A172 (cell line): ENCODE data around the gene PRKCD. TPM values are rescaled to one million over a fixed set of nuclear protein-coding genes. Genes with fewer than 3 reads are reported as not detected.

Source experiments
- DNase-seq: peaks from one replicate; pipeline ENCODE4 v3.0.0-alpha.2; 2015; ENCODE audit warnings: low spot score
- total RNA-seq: library from RNA; depleted of rRNA; stranded (reverse); fragments of >200 nt; shearing (Covaris generic); gene quantifications from 2 replicates; pipeline ENCODE4 v1.2.3, GENCODE V29; 2014

PRKCD gene
- total RNA-seq, 1 experiment from 2014 or later = 3.4 TPM

DNA sequence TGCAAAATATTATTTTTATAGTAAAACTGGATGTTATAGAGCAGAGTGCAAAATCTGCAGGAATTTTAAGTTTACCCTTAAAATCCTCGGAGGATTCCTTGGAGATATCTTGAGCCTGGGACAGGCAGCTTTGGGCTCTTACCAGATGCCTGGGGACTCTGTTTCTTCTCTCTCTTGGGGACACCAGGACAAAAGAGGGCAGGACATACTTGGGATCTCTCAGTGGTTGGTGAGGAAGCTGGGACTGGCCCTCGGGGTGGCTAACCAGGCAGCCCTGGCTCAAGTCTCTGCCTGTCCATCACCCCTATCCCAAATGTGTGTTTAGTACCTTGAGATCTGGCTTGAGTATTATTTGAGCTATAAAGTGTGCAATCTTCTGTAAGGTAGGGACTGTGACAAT lies 56.2 kb downstream of the PRKCD start:
- no peak for DNase-seq

DNA sequence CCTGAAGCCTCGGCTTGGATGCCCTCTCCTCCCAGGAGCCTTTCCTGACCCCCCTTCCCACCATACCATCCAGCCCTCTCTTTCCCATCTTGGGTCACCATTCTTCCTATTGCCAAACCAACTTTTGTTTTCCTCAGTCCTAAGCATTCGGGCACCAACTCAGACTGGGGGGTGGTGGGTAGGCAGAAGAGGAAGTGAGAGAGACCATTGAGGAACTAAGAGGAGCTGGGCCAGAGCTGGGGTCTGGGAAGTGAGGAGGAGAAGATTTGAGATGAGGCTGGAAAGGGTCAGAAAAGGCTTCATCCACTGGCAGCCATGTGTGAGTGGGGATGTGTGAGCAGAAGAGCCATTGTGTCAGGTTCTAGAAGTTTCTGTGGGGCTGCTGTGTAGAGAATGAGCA lies 57.1 kb downstream of the PRKCD start:
- DNase-seq = no peak

DNA sequence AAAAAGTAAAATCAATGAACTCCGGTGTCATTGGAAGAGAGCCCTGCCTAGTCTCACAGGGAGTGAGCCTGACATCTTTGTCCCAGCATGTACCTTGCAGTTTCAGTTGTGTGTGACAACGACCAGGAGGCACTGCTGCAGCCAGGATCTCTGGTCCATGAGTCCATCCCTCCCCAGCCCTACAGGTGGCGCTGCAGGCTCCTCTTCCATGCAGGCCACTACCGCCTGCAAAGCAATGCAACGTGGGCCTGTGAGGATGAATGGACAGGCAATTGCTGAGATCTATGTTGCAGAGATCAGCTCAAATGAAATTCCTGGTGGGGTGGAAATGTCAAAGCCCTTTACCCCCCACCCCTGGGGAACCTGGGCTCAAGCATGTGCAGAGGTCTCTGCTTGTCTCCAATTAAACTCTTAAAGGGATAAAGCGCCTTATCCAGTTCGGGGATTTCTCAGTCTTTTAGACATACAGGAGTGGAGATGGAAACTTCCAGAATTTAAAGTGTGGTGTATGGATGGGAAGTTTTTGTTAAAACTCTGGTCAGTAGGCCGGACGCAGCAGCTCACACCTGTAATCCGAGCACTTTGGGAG lies 59.0 kb downstream of the PRKCD start:
- peak; percentile 78 for DNase-seq

DNA sequence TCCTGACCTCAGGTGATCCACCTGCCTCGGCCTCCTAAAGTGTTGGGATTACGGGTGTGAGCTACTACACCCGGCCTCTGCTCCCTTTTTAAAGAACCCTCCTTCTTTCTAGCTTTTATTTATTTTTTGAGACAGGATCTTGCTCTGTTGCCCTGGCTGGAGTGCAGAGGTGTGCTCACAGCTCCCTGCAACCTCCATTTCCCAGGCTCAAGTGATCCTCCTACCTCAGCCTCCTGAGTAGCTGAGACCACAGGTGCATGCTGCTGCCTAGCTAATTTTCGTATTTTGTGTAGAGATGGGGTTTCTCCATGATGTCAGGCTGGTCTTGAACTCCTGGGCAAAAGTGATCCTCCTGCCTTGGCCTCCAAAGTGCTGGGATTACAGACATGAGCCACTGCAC lies 60.3 kb downstream of the PRKCD start:
- no peak for DNase-seq

DNA sequence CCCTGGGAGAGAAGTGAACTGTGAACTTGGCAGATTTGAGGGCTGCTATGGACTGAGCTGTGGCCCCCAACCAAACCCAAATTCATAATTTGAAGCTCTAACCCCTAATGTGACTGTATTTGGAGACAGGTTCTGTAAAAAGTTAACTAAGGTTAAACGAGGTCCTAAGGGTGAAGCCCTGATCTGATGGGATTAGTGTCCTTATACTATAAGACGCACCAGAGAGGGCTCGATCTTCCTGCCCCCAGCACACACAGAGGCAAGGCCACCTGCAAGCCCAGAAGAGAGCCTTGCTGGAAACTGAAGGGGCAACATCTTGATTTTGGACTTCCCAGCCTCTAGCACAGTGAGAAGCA lies 60.8 kb downstream of the PRKCD start:
- DNase-seq = no peak

DNA sequence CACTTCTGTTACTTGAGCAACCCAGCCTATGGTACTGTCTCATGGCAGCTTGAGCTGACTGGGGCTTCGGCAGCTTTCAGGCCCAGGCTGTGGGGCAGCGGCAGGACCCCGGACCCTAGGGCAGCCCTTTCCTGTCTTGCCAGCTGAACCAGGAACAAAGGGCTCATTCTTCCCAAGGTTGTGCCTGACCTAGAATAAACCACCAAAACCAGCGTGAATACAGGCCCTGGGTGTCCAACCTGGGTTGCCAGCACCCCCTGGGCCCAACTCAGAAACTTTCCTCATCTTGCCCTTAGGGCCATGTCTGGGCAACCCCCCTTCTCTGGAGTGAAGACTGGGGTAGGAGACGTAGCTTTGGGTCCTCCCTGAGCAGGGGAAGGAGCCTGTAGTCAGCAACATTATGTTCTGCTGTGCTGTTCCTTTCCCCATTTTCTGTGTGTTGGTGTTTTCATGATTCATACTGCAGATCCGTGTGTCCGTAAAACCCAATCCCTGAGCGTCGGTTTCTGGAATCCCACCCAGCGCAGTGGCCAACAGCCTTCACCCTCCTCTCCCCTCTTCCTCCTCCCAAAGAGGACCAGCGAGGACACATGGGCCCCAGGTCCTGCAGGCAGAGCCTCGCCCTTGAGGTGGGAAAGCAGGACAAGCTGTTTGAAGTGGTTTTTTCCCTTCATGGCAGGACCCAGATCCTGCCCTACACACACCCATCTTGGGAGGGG lies 61.3 kb downstream of the PRKCD start:
- DNase-seq = no peak

DNA sequence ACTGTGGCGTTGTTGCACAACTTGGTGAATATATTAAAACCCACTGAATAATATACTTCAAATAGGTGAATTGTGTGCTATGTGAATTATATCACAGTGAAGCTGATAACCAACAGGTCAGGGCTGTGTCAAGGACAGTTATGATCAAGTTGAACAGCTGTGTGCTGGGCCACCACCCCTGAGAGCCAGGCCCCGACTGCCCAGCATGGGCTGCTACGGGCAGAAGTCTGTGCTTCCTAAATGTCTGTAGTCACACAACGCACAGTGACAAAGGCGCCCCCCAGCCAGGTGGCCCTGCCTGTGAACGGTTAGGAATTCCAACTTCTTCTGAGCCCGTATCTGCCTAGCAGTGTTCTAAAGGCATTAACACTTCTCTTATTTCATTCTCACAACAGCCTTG lies 62.0 kb downstream of the PRKCD start:
- no peak for DNase-seq

DNA sequence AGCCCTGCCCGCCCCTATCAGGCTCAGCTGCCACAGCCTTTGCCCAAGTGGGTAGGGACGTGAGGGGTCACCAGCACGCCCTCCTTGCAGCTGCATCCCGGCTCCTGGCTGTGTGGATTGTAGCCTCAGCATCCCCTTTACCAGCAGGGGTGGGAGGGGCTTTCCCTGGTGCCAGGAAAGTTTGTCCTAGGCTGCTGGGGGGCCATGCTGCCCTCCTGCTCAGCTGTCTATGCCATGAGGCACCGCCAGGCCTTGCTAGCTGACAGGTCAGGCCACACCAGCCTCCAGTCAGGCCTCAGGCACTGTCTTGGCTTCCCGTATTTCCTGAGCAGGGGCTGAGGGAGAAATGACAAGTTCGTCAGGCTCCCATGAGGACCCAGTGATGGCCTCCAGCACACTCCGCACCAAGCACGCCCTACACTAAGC lies 62.5 kb downstream of the PRKCD start:
- no peak for DNase-seq

DNA sequence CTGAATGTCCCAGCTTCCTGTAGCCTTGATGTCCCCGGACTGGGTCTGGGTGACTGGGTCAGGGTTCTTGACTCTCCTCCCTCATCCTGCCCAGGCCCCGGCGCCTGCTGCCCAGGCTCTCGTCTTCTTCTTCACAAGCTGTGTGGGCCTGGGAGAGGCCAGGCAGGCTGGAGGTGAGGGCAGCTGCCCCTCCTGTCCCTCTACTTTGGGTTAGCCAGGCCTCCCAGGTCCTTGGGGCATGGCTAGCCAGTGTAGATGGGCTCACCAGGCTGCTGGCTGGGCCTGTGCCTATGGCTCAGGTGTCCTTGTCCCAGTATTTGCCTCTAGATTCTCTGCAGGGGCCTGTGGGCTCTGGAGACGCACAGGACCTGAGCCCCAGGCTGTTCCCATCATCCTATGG lies 63.0 kb downstream of the PRKCD start:
- DNase-seq = no peak

DNA sequence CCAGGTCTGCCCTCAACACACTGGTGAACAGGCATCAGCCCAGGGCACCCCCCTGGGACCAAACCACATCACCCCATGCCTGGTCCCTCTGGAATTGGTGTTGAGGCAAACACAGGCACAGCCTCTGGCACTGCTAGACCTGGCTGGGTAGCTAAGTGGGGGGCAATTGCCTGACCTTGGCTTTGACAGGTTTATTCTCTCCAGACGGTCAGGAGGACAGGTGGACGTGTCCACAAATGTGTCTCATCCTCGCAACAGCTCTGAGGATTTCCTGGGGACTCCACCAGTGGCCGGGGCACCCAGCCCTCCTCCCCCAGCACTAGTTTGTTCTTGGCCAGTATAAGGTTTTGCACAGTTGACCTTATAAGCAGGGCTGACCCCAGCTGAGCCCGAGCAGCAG lies 63.5 kb downstream of the PRKCD start:
- DNase-seq = no peak

DNA sequence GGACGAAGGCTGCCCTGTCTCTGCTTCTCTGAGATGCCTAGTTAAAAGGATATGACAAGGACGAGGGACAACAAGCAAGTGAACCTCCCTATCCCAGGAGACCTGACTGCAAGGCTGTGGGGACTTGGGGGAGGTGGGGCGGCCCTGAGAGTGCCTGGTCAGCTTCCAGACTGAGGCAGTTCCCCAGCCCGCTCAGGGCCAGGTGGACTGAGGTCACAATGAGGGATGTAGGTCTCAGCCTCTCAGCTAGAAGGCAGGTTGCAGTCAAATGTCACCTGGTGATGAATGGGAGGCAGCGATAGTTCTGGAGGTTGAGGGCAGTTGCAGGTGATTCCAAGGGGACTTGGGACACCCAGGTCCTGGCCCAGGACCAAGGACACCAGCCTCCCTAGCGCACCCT lies 64.2 kb downstream of the PRKCD start:
- DNase-seq = no peak

DNA sequence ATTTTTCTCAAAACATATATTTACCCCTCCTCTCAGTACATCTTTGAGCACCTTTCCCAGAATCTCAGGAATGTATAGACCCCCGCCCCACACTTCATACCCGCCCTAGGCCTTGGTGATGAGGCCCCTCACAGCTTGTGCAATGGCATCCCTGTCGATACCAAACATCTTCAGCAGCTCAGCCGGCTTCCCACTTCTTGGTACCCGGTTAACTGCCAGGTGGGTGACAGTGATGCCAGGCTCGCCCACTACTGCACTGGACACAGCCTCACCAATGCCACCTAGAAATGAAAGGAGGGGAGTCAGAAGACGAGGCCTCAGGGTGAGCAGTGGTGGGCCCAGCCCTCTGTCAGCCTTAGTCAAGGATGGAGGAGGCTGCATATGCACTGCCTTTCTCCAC lies 64.6 kb downstream of the PRKCD start:
- no peak for DNase-seq

DNA sequence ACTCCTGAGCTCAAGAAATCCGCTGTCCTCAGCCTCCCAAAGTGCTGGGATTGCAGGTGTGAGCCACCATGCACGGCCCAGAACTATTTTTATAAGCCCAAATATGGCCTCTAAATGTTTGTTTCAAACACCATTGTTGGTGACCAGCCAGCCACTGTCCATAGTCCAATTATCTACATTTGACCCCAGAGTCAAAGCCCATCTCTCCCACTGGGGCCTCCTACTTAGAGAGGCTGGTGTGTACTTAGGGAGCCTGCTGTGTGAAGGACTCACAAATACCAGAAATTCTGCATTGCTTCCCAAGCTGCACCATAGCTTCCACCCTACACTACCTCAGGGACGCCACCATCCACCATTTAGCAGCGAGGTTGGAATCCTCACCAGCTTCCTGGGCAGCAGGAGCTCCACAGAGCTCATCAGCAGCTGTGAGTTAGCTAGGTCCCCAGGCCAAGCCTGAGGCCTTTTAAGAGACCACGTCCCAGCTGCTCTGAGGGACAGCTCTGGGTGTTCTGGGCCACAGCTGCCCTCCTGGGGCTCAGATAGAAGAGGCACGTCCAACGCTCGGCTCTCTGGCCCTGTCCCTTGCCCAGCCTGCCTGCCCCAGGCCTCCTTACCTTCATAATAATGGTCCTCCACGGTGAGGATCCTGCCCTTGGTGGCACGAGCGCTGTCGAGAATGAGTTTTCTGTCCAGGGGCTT lies 65.3 kb downstream of the PRKCD start:
- DNase-seq = no peak

DNA sequence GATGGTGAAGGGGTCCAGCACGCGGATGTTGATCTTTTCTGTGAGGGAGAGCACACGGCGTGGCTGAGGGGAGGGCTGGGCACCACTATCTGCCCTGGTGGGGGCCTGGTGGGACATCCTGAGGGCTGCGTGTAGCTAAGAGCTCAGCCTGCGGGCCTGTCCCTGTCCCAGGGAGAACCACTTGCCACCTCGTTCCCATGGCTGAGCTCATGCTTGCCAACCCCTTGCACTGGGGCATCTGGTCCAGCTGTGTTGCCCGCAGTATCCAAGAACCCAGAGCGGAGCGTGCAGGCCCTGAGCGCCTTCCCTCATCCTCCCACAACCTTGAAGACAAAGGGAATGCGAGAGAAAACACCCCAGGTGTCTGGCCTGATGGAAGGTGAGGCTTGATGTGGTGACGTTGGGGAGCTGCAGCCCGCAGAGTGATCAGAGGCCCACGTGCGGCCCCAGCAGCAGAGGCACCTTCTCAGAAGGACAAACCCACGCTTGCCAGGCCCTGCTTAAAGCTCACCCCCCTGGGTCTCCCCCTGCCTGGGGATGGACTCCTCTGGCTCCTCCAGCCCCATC lies 65.9 kb downstream of the PRKCD start:
- no peak for DNase-seq

DNA sequence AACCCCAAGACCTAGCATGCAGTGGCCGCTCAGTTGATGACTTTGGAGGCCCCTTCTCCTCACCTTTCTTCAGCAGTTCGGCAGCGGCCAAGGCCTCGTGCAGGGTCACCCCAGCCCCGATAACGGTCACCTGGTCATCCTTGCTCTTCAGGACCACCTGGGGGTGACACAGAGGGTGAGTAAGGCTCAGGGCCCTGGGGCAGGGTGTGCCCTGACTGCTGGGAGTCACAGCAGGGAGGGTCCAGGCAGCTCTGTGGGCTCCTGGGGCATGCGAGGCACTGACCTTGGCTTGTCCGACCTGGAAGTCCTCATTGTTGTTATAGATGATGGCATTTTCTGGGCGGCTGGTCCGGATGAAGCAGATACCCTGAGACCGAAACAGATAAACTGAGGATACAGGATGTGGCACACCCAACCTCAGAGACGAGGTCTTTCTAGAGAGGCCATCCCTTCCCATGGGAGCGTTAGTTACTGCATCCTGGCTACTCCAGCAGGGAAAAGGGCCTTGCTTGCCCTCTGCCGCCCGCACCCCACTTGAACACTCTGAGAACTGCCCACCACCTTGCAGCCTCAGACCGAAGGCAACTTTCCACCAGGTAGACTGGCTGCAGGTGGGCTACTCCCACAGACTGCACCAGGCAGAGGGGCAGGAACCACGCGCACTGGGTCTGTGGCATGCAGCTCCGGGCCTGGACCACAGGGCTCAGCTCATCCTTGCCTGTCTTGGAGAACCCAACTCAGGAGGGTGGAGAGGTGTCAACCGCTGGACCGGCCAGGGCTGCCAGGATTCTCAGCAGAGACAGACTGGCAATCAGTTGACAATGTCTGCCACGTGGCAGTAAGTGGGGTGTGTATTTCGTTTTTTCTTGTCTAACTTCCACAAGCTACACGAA lies 67.2 kb downstream of the PRKCD start:
- no peak for DNase-seq

DNA sequence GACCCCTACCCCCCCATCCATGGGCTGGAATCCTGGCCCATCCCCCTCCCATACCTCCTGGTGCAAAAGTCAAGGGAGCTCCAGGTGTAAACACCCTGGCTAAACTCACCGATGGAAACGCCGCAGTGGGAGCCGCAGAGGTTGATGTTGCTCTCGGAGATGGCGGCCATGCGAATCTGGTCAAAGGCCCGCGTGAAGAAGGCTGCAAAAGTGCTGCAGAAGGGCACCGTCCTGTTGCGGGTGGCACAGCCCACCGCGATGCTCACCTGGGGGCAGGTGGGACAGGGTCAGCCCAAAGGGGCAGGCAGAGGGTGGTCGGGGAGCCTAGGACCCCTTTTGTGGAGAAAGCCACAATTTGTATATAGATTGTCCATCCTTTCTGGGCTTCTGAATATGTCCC lies 68.2 kb downstream of the PRKCD start:
- no peak for DNase-seq

DNA sequence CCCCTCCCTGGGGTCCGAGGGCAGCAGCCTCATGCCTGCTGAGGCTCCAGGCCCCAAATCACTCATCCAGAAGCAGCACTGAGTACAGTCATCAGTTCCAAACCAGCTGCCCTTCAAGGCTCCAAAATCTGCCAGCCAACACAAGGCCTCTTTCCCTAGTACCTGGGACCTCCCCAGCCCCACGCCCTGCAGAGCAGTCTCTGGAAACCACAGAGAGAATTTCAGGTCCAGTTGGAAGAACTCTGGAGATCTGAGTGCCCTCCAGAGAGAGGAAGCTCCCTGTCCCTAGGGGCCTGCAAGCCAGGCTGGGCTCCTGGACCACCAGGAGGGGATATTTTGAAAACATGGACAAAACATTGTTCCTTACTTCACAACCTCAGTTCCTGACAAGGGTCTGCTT lies 68.6 kb downstream of the PRKCD start:
- no peak for DNase-seq

DNA sequence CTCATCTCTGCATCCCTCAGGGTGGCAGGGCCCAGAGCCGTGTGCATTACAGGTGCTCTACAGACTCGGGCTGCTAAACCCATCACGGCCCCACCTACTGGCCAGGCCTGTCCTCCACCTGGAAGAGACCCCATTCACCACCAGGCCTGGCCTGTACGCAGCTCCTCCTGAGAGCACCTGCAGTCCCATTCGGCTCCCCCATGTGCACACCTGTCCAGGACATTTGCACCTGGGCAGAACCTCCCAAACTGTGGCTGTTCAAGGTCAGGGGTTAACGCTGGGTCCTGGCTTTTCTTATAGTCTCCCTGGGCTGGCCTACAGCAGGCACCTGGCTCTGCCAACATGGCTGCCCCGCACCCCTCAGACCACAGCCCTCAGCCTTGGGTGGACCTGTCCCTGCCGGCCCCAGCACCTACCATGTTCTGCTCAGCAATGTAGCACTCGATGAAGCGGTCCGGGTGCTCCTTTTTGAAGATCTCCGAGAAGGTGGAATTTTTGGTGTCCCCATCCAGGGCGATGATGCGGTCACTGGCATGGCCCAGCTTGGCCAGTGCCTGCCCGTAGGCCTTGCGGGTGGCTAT lies 69.1 kb downstream of the PRKCD start:
- DNase-seq = no peak

DNA sequence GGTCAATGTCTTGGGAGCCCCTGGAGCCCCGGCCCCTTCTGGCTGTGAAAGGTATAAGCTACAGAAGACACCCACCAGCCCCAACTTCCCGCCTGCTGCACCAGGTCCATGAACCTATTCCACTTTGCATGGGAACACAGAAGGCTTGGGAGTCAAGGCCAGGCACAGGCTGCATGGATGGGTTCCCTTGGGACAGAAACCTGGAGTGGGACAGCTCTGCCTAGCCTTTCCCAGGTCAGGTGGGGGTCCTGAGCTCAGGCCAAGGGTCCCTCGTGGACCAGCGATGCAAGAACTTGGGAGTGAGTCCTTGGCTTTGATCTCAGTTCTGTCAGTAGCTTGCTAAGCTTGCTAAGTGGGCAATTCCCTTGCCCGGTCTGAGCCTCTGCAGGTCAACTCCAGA lies 69.8 kb downstream of the PRKCD start:
- no peak for DNase-seq

DNA sequence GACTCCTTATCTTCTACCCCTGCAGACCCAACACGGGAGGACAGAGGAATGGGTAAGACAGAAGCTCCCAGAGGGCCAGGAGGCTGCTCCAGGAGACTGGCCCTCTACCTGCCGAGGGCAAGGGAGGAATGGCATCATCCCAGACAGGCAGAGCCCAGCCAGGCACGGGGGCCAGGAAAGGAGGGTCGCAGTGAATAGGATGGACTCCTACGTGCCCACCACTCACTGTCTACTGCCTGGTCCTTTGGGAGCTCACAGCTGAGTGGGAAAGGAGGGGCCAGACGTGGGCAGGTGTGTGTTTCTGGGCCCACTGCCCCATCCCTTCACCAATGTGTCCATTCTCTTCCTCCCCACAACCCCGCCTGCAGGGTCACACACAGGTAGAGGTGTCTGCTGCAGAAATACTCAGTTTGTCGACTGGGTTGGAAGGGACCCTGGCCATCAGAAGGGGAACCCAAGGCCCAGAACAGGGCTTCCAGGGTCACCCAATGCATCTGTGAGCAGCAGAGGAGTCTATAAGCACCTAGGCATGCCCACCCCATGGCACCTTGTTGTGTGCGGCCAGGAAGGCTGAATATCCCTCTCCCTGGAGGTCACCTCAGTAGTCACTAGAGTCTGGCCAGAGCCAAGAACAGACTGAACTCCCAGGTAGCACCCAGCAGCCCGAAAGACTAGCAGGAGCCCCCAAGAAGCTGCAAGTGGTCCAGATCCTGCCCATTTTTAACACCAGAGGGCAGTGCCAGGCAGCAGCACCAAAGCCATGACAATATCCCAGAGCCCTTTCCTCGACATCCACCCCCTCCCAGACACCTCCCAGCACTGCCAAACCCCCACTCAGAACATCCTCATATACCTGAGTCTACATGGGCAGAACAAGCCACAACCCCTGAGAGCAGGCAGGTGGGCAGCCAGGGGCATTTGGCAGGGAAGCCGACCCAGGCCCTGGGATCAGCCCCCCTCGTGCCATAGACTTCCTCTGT lies 70.8 kb downstream of the PRKCD start:
- DNase-seq = no peak
